ENCODE data around the gene DTX1. TPM values are rescaled to one million over a fixed set of nuclear protein-coding genes. Genes with fewer than 3 reads are reported as not detected.

The DTX1 gene
- total and polyA plus RNA-seq, 3 donors from 2014 or later = 15.0 to 26.9 (median 22.8) TPM

GRCh38 chr12:113096675-113097461, 40.3 kb downstream of the DTX1 start:
- H3K27me3 ChIP-seq = no peaks in the 10 kb centered on the region
- intact Hi-C loops (cut with DNase I; ENCODE audit: low total_unique reads) = loop anchor here (5.0 kb wide), 1 partner anchor 45 kb away; no protein-coding TSS in a partner anchor
- peak overlapping the region in 1 of 2 donors; percentile 36 for H3K27ac ChIP-seq
- no peak for TF ChIP-seq POLR2A (IDR thresholded peaks at IDR 0.05)
- TF ChIP-seq, protein P1, sequence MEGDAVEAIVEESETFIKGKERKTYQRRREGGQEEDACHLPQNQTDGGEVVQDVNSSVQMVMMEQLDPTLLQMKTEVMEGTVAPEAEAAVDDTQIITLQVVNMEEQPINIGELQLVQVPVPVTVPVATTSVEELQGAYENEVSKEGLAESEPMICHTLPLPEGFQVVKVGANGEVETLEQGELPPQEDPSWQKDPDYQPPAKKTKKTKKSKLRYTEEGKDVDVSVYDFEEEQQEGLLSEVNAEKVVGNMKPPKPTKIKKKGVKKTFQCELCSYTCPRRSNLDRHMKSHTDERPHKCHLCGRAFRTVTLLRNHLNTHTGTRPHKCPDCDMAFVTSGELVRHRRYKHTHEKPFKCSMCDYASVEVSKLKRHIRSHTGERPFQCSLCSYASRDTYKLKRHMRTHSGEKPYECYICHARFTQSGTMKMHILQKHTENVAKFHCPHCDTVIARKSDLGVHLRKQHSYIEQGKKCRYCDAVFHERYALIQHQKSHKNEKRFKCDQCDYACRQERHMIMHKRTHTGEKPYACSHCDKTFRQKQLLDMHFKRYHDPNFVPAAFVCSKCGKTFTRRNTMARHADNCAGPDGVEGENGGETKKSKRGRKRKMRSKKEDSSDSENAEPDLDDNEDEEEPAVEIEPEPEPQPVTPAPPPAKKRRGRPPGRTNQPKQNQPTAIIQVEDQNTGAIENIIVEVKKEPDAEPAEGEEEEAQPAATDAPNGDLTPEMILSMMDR (IDR thresholded peaks at IDR 0.05) = no peak
- no peak overlapping the region for H3K4me3 ChIP-seq
- H3K36me3 ChIP-seq (ENCODE audit: low read depth, missing control alignments) = no peaks in the 10 kb centered on the region
- peaks cover 4% of the 10 kb centered on the region for H3K4me1 ChIP-seq
- H3K9me3 ChIP-seq = no peaks in the 10 kb centered on the region
- 83 to 86% methylated on average over 15 to 30 of the region's 30 CpGs for WGBS, 2 donors
- DNase-seq = no peak

DNA sequence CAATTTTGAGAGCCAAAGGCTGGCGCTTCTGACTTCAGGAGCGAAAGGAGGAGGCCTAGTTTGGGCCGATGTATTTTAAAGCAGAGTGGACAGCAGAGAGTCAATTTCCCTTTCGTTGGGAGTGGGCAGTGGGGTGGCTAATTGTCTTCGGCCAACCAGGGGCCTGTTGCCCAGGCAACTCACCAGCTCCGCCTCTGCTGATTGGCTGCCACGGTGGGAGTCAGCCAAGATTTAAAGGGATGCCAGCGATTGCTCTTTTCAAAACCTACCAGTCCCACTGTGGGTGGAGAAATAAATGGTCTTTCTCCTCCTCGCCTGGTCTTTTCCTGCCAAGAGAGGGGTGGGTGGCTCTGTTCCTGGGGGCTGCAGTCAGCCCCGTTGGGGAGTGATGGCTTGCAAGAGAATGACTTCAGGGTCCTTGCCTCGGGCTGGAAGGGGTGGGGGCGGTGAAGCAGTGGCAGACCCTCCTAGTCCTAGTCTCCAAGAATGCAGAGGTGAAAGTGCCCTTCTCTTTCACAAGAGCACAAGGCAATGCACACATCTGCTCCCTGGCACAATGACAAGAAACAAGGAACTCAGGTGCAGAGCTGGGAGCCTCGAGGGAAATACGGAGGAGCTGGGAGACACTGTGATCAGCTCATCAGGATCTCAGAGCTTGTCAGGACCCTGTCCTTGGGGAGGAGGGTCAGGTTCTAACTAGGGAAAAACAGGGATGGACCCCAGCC, 41.3 kb downstream of the DTX1 start:
- Histone ChIP-seq H3K36me3 (ENCODE audit: low read depth, missing control alignments) (no peaks in the 10 kb centered on the region), H3K4me3 (no peak overlapping the region), H3K27me3 (no peaks in the 10 kb centered on the region), H3K9me3 (no peaks in the 10 kb centered on the region), H3K27ac (peak overlapping the region in 1 of 2 donors; percentile 36), H3K4me1 (peaks cover 4% of the 10 kb centered on the region)
- 34 to 36% methylated on average over 12 to 14 of the region's 14 CpGs for WGBS, 2 donors
- TF ChIP-seq POLR2A (IDR thresholded peaks at IDR 0.05) = no peak
- TF ChIP-seq, protein P1 (IDR thresholded peaks at IDR 0.05) = no peak
- DNase-seq = peak; percentile 71
- intact Hi-C loops (cut with DNase I; ENCODE audit: low total_unique reads) = loop anchor here (5.0 kb wide), 1 partner anchor 46 kb away; no protein-coding TSS in a partner anchor

DNA sequence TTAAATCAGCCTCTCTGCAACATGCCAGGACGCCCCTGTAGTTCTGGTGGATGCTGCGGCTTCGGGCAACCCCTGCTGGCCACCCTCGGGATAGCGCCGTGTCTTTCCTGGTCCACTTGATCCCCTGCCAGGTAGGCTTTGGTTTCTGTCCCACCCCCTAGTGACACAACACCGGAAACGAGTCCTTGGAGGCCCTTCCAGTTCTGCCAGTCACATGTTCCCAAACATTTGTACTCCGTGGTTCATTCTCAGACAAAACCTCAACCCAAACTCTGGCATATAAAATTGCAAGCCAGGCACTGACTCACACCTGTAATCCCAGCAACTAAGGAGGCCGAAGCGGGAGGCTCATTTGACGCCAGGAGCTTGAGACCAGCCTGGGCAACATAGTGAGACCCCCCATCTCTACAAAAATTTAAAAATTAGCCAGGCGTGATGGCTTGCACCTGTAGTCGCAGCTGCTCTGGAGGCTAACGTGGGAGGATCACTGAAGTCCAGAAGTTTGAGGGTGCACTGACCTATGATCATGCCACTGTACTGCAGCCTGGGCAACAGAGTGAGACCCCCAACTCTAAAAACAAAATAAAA, 42.0 kb downstream of the DTX1 start:
- Histone ChIP-seq H3K4me3 (no peak overlapping the region), H3K36me3 (ENCODE audit: low read depth, missing control alignments) (no peaks in the 10 kb centered on the region), H3K9me3 (no peaks in the 10 kb centered on the region), H3K4me1 (peaks cover 4% of the 10 kb centered on the region), H3K27ac (no peak overlapping the region), H3K27me3 (no peaks in the 10 kb centered on the region)
- WGBS, 2 donors = 37 to 59% methylated on average over 7 to 15 of the region's 15 CpGs
- TF ChIP-seq POLR2A (IDR thresholded peaks at IDR 0.05) = no peak
- TF ChIP-seq, protein P1 (IDR thresholded peaks at IDR 0.05) = peak; percentile 90 to 95 (median 94)
- peak; percentile 89 for DNase-seq
- intact Hi-C loops (cut with DNase I; ENCODE audit: low total_unique reads) = loop anchor here (5.0 kb wide), 1 partner anchor 46 kb away; no protein-coding TSS in a partner anchor

GRCh38 chr12:113099364-113099763, 42.8 kb downstream of the DTX1 start:
- DNase-seq = no peak
- Histone ChIP-seq H3K4me1 (peaks cover 4% of the 10 kb centered on the region), H3K36me3 (ENCODE audit: low read depth, missing control alignments) (no peaks in the 10 kb centered on the region), H3K9me3 (no peaks in the 10 kb centered on the region), H3K27ac (no peak overlapping the region), H3K27me3 (no peaks in the 10 kb centered on the region), H3K4me3 (no peak overlapping the region)
- no peak for TF ChIP-seq POLR2A (IDR thresholded peaks at IDR 0.05)
- TF ChIP-seq, protein P1 (IDR thresholded peaks at IDR 0.05) = no peak
- intact Hi-C loops (cut with DNase I; ENCODE audit: low total_unique reads) = loop anchor here (5.0 kb wide), 1 partner anchor 47 kb away; no protein-coding TSS in a partner anchor
